BLaER1 treated with 17β-estradiol and CSF1 and Interleukin-3, amounts not matched to agents 10 nM and 100 nM (cell line): ENCODE data around the gene ZACN.
"Not testable (repeated sequence)": the region's sequence is repeated elsewhere in the genome, so short reads cannot be mapped to it uniquely, and the experiment has no call there.

Experiments
- H3K27ac ChIP-seq, 11 experiments: shearing (Covaris generic); formaldehyde crosslinking; 2 replicates each; pipeline ENCODE4 v1.8.1; 2022
- H3K27me3 ChIP-seq, 11 experiments: shearing (Covaris generic); formaldehyde crosslinking; 2 replicates each; pipeline ENCODE4 v1.8.1; 2022
- H3K36me3 ChIP-seq, 11 experiments: shearing (Covaris generic); formaldehyde crosslinking; 2 replicates each; pipeline ENCODE4 v1.8.1; 2022
- H3K4me1 ChIP-seq, 10 experiments: shearing (Covaris generic); formaldehyde crosslinking; 2 replicates each; pipeline ENCODE4 v1.8.1; 2022
- H3K4me2 ChIP-seq, 11 experiments: shearing (Covaris generic); formaldehyde crosslinking; 2 replicates each; pipeline ENCODE4 v1.8.1; 2022
- H3K4me3 ChIP-seq, 10 experiments: shearing (Covaris generic); formaldehyde crosslinking; 2 replicates each; pipeline ENCODE4 v1.8.1; 2022
- H3K9ac ChIP-seq, 11 experiments: shearing (Covaris generic); formaldehyde crosslinking; 2 replicates each; pipeline ENCODE4 v1.8.1; 2022
- H3K9me3 ChIP-seq, 11 experiments: shearing (Covaris generic); formaldehyde crosslinking; replicated peaks in 1 of 11; 2 replicates each; pipeline ENCODE4 v1.8.1; 2022
- H4K20me1 ChIP-seq, 11 experiments: shearing (Covaris generic); formaldehyde crosslinking; 2 replicates each; pipeline ENCODE4 v1.8.1; 2022
- Cebpa-rat ChIP-seq, 11 experiments: shearing (Covaris generic); IDR thresholded peaks; 2 replicates each; pipeline ENCODE4 v1.8.1; 2022

The ZACN gene

GRCh38 chr17:76049836-76050537, 29.0 kb upstream of the ZACN start:
- H4K20me1 ChIP-seq: peaks cover 7 to 59% (median 35%) of the 10 kb centered on the region in 11 experiments; a peak in 16 of 22 replicates
- H3K9ac ChIP-seq: peak overlapping the region in 7 of 11 experiments; percentile 3 to 44 (median 16); a peak in 2 of 22 replicates
- peak overlapping the region in 2 of 11 experiments; percentile 9 to 16; a peak in 1 of 22 replicates for H3K27ac ChIP-seq
- no peak for TF ChIP-seq Cebpa-rat (IDR thresholded peaks at IDR 0.05)
- H3K36me3 ChIP-seq: peaks cover 95 to 100% (median 98%) of the 10 kb centered on the region in 11 experiments
- H3K27me3 ChIP-seq: no peaks in the 10 kb centered on the region
- H3K4me2 ChIP-seq: peak overlapping the region in 2 of 11 experiments; percentile 2 to 21; a peak in 1 of 22 replicates
- peaks cover 0 to 54% (median 22%) of the 10 kb centered on the region in 10 experiments; a peak in 12 of 20 replicates for H3K4me1 ChIP-seq
- H3K9me3 ChIP-seq: no peaks in the 10 kb centered on the region
- H3K4me3 ChIP-seq: no peak overlapping the region

- H4K20me1 ChIP-seq: peaks cover 7 to 62% (median 35%) of the 10 kb centered on the region in 11 experiments; a peak in 16 of 22 replicates
- H3K27me3 ChIP-seq: no peaks in the 10 kb centered on the region
- H3K4me3 ChIP-seq: no peak overlapping the region
- no peak for TF ChIP-seq Cebpa-rat (IDR thresholded peaks at IDR 0.05)
- H3K4me1 ChIP-seq: peaks cover 0 to 54% (median 22%) of the 10 kb centered on the region in 10 experiments; a peak in 12 of 20 replicates
- H3K9ac ChIP-seq: peak overlapping the region in 5 of 11 experiments; percentile 1 to 44 (median 7); a peak in 2 of 22 replicates
- H3K9me3 ChIP-seq: no peaks in the 10 kb centered on the region
- no peak overlapping the region for H3K4me2 ChIP-seq
- H3K36me3 ChIP-seq: peaks cover 95 to 100% (median 98%) of the 10 kb centered on the region in 11 experiments
- no peak overlapping the region for H3K27ac ChIP-seq
Observed at GRCh38 chr17:76050538-76051467, 28.2 kb upstream of the ZACN start.

GRCh38 chr17:76051561-76051960, 27.4 kb upstream of the ZACN start:
- Histone ChIP-seq H3K4me1 (peaks cover 0 to 54% (median 22%) of the 10 kb centered on the region in 10 experiments; a peak in 12 of 20 replicates), H3K9ac (peak overlapping the region in 1 of 11 experiments; percentile 3; a peak in 1 of 22 replicates), H3K9me3 (no peaks in the 10 kb centered on the region), H3K27ac (no peak overlapping the region), H3K4me2 (no peak overlapping the region), H3K36me3 (peaks cover 95 to 100% (median 98%) of the 10 kb centered on the region in 11 experiments), H4K20me1 (peaks cover 7 to 65% (median 35%) of the 10 kb centered on the region in 11 experiments; a peak in 16 of 22 replicates), H3K4me3 (no peak overlapping the region), H3K27me3 (no peaks in the 10 kb centered on the region)
- TF ChIP-seq Cebpa-rat (IDR thresholded peaks at IDR 0.05): no peak

- Histone ChIP-seq H3K4me2 (peak overlapping the region in 3 of 11 experiments; percentile 20 to 50 (median 46); a peak in 5 of 22 replicates), H3K9me3 (no peaks in the 10 kb centered on the region), H3K27me3 (no peaks in the 10 kb centered on the region), H3K4me1 (peaks cover 0 to 42% (median 15%) of the 10 kb centered on the region in 10 experiments; a peak in 12 of 20 replicates), H3K27ac (peak overlapping the region in 2 of 11 experiments; percentile 15 to 53; a peak in 3 of 22 replicates), H3K36me3 (peaks cover 96 to 100% (median 98%) of the 10 kb centered on the region in 11 experiments), H4K20me1 (peaks cover 1 to 55% (median 31%) of the 10 kb centered on the region in 11 experiments; a peak in 16 of 22 replicates), H3K9ac (0 out of 22 replicates have a peak overlapping the region, but pooled peaks of 1 of the 11 experiments have one; percentile 3), H3K4me3 (no peak overlapping the region)
- no peak for TF ChIP-seq Cebpa-rat (IDR thresholded peaks at IDR 0.05)
Observed at GRCh38 chr17:76053246-76054111, 25.5 kb upstream of the ZACN start.

GRCh38 chr17:76054112-76054476, 24.9 kb upstream of the ZACN start:
- Histone ChIP-seq H3K9me3 (no peaks in the 10 kb centered on the region), H3K27ac (peak overlapping the region in 2 of 11 experiments; percentile 15 to 53; a peak in 3 of 22 replicates), H3K27me3 (no peaks in the 10 kb centered on the region), H3K4me1 (peaks cover 0 to 36% (median 11%) of the 10 kb centered on the region in 10 experiments; a peak in 11 of 20 replicates), H3K36me3 (peaks cover 96 to 100% (median 98%) of the 10 kb centered on the region in 11 experiments), H3K4me2 (peak overlapping the region in 3 of 11 experiments; percentile 20 to 50 (median 46); a peak in 5 of 22 replicates), H3K9ac (0 out of 22 replicates have a peak overlapping the region, but pooled peaks of 1 of the 11 experiments have one; percentile 3), H3K4me3 (no peak overlapping the region), H4K20me1 (peaks cover 0 to 51% (median 27%) of the 10 kb centered on the region in 11 experiments; a peak in 16 of 22 replicates)
- no peak for TF ChIP-seq Cebpa-rat (IDR thresholded peaks at IDR 0.05)

- Histone ChIP-seq H3K27me3 (no peaks in the 10 kb centered on the region), H3K4me3 (no peak overlapping the region), H4K20me1 (peaks cover 0 to 41% (median 14%) of the 10 kb centered on the region in 11 experiments; a peak in 12 of 22 replicates), H3K9me3 (no peaks in the 10 kb centered on the region), H3K27ac (no peak overlapping the region), H3K36me3 (peaks cover 96 to 100% (median 98%) of the 10 kb centered on the region in 11 experiments), H3K9ac (no peak overlapping the region), H3K4me1 (peaks cover 0 to 18% (median 0%) of the 10 kb centered on the region in 10 experiments; a peak in 7 of 20 replicates), H3K4me2 (no peak overlapping the region)
- TF ChIP-seq Cebpa-rat (IDR thresholded peaks at IDR 0.05): no peak
Observed at GRCh38 chr17:76056882-76057281, 22.1 kb upstream of the ZACN start.

- Histone ChIP-seq H3K4me1 (peaks cover 0 to 14% (median 0%) of the 10 kb centered on the region in 10 experiments; a peak in 7 of 20 replicates), H4K20me1 (peaks cover 0 to 38% (median 7%) of the 10 kb centered on the region in 11 experiments; a peak in 12 of 22 replicates)
- H3K27ac ChIP-seq: not testable (repeated sequence)
Observed at GRCh38 chr17:76058264-76058663, 20.7 kb upstream of the ZACN start.

More at GRCh38 chr17:76058264-76058663, 20.7 kb upstream of the ZACN start:
- H3K4me3 ChIP-seq, H3K9me3 ChIP-seq, H3K9ac ChIP-seq, H3K27me3 ChIP-seq, H3K4me2 ChIP-seq: not testable (repeated sequence)
- peaks cover 95 to 97% (median 96%) of the 10 kb centered on the region in 11 experiments for H3K36me3 ChIP-seq
